CD1c-positive myeloid dendritic cell (primary cell): ENCODE results near the gene VPS4A.
"Not testable (repeated sequence)": the region's sequence is repeated elsewhere in the genome, so short reads cannot be mapped to it uniquely, and the experiment has no call there.

Experiments
- DNase-seq: peaks from one replicate; pipeline ENCODE4 v3.0.0-alpha.2; 2016; ENCODE audit errors: extremely low spot score

The VPS4A gene

DNA sequence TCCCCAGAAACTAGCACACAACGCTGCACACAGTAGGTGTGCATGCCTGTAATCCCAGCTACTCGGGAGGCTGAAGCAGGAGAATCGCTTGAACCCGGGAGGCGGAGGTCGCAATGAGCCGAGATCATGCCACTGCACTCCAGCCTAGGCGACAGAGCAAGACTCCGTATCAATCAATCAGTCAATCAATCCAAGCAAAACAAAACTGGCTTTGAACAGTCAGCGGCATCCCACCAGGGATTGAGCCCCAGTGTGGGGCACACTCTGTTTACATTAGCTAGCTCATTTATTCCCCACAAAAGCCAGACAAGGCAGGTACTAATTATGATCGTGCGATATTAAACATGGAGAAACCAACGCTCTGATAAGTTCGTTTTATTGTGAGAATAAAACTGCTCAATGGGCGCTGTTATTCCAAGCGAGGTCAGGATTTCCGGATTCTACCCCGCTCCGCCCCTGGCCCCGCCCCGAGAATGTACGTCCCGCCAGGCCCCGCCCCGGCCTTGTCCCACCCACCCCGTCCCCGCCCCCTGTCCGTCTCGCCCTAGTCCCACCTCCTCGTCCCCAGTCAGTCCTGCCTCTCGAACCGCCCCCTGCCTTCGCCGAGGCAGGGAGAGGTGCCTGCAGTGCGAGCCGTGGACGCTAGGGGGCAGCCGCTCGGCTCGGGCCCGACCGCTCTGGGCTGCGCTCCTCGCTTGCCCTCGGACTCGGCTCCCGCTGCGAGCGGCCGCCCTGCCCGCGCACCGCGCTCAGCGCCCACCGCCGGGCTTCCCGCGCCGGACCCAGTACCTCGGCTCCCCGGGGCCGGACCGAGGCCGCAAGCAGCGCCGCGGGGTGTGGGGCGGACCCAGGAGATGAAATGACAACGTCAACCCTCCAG is at the start of gene VPS4A:
Gene VPS4A (plus strand): TSS at position 698 of the 880 bp plus-strand sequence. CDS start 162 bp downstream, at position 860.
- DNase-seq = peak; percentile 98

DNA sequence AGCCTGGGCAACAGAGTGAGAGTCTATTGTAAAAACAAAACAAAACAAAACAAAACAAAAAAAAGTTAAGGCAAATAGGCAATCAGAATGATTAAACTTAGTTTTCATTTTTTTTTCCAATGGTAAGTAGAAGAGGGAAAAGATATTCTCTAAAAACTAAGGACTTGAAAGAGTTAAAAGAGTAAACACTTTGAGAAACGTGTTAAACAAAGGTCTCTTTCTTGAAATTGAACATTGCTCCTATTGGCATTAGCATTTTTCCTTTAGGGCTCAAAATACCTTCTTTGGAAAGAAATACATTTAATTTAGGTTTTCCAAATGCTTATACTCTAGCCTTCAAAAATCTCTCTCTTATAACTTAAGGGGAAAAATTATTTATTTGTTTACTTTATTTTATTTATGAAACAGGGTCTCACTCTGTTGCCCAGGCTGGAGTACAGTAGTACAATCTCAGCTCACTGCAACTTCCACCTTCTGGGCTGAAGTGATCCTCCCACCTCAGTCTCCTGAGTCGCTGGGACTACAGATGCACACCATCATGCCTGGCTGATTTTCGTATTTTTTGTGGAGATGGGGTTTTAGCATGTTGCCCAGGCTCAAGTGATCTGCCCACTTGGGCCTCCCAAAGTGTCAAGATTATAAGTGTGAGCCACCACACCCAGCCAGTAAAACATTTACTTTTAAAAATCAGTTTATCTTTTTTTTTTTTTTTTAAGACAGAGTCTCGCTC is 44.7 kb upstream of the VPS4A start:
- no peak for DNase-seq

DNA sequence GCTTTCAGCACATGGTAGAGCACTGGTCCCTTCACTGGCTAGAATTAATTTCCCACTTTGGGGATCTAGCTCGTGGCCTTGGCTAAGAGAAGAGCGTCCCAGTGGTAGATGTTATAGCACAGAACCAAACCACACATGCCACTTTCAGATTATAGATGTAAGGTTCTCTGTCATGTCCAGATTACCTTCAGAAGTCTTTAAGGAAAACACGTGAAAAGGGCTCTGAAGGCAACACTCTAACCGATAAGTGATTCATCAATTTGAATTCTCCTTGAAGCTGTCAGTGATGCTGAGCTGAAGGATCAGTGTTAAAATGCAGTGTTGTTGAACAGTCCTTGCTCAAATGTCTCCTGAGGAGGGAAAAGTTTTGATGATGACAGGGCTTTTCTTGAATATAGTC is 43.5 kb upstream of the VPS4A start:
- no peak for DNase-seq

- DNase-seq = no peak
Observed at GRCh38 chr16:69270395-69270794, 40.8 kb upstream of the VPS4A start.

DNA sequence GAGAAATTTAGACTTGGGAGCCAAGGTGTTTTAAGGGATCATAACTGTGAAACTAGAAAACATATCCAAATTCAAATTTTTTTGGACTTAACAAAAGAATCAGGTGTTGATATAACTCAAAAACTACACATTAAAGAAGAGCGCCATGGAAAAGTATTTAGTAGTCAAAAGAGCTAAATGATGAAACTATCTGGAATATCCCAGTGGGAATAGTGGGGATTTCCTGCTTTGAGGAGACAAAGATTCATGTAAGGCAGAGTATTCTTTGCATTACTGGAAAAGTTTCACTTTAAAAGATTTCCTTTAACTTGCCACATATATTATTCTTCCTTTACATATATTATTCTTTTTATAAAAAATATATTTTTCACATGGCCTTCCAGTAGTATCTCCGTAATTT is 40.3 kb upstream of the VPS4A start:
- DNase-seq = no peak

DNA sequence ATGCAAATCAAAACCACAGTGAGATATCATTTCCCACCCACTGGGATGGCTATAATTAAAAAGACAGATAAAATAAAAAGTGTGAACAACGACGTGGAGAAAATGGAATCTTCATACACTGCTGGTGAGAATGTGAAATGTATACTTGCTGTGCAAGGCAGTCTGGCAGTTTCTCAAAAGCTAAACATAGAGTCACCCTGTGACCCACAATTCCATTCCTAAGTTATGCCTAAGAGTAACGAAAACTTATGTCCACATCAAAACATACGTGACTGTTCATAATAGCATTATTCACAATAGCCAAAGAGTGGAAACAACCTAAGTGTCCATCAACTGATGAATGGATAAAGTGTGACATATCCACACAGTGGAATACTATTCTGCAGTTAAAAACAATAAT is 38.1 kb upstream of the VPS4A start:
- DNase-seq = no peak

GRCh38 chr16:69274699-69275235 is 36.4 kb upstream of the VPS4A start:
- no peak for DNase-seq

DNA sequence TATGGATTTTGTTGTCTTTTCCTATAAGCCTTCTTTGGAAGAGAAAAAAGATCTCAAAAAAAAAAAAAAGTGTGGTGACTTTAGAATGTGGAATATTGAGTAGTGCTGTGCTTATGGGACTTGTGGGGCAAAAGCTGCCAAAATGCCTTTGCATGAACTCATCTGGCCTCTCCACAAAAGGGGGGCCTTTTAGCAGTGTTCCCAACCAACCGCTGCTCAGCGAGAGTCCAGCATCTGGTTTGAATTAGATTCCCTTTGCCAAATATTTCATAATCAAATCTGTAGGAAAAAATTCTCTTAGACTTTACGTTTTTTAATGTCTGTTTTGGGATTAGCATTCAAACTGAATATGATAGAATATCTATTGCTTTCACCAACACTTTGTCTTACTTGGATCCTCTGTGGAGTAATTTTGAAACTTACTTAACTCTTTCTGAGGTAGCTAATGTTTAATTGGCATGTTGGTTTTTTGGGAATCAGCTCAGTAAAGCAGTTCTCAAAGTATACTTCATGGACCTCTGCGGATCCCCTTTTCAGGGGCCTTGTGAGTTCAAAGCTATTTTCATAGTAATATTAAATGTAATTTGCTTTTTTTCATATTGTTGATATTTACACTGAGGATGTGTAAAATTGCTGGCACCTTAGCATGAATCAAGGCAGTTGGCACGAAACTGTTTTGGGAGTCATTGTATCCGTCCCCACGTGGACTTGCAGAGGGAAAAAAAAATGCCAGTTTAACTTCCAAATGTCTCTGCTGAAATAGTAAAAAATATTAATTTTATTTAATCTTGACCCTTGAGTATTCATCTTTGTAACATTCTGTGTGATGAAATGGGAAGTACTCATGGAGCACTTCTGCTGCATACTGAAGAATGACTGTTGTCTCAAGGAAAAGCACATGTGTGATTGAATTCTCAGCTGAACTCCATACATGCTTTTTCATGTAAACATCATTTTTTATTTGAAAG is 34.7 kb upstream of the VPS4A start:
- no peak for DNase-seq

- no peak for DNase-seq
Observed at GRCh38 chr16:69277413-69277812, 33.7 kb upstream of the VPS4A start.

DNA sequence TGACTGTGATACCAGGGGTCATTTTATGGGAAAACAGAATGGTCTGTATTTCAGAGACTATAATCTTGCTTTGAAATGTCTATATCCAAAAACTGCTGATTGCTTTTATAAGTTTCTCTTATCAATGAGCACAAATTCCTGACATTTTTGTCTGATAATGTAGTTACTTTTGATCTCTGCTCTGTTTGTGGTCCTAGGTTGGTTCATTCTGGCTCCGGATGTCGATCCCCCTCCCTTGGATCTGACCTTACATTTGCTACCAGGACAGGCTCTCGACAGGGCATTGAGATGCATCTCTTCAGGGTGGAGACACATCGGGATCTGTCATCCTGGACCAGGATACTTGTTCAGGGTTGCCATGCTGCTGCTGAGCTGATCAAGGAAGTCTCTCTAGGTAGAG is 27.3 kb upstream of the VPS4A start:
- no peak for DNase-seq

GRCh38 chr16:69285240-69285639 is 25.9 kb upstream of the VPS4A start:
- no peak for DNase-seq

GRCh38 chr16:69286941-69287713 is 24.0 kb upstream of the VPS4A start:
- peak; percentile 78 for DNase-seq

DNA sequence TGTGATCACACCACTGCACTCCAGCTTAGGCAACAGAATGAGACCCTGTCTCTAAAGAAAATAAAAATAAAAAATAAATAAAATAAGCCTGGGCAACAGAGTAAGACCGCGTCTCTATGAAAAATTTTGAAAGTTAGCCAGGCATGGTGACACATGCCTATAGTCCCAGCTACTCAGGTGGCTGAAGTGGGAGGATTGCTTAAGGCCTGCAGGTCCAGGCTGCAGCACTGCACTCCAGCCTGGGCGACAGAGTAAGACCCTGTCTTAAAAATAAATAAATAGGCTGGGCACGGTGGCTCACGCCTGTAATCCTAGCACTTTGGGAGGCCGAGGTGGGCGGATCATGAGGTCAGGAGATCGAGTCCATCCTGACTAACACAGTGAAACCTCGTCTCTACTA is 19.5 kb upstream of the VPS4A start:
- DNase-seq = not testable (repeated sequence)

DNA sequence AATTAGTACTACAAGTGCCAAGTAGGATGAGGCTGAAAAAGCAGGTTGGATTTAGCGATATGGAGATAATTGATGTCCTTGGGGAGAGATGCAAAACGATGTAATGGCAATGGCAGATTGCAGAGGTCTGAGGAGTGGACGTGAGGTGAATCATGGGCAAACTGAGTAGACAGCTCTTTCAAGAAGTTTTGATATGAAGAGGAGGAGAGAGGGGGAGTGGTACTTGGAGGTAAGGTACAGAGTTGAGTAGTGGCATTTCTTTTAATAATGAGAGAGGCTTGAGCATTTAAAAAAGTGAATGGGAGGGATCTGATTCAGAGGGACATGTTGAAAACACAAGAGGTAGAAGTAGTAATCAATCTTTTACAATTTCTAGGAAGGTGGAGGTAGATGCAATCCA is 17.7 kb upstream of the VPS4A start:
- DNase-seq = no peak

- no peak for DNase-seq
Observed at GRCh38 chr16:69294051-69294450, 17.1 kb upstream of the VPS4A start.

GRCh38 chr16:69296771-69297170 is 14.4 kb upstream of the VPS4A start:
- DNase-seq = not testable (repeated sequence)

GRCh38 chr16:69298261-69298660 is 12.9 kb upstream of the VPS4A start:
- DNase-seq = no peak

GRCh38 chr16:69301187-69301586 is 10.0 kb upstream of the VPS4A start:
- DNase-seq = no peak

GRCh38 chr16:69301861-69302260 is 9.3 kb upstream of the VPS4A start:
- no peak for DNase-seq

DNA sequence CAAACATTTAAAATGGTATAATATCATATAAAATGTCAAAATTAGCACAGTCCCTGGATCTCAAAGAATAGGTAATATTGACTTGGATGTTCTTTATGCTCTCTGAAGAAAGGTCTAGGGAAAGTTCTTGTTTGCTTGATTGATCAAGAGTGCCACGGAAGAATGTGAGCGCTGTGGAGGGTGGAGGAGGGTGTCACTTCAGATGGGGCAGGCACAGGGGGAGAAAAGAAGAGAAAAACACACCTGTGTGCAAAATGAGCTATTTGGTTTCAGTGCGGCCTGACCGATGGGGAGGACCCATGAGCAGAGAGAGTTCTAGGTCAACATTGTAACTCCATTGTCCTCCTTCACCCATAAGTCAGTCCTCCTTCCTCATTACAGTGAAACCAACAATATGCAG is 8.8 kb upstream of the VPS4A start:
- no peak for DNase-seq

GRCh38 chr16:69306031-69306430 is 5.1 kb upstream of the VPS4A start:
- no peak for DNase-seq
